Measurements from ENCODE around the gene PARD6B.
"Not testable (repeated sequence)": the region's sequence is repeated elsewhere in the genome, so short reads cannot be mapped to it uniquely, and the experiment has no call there.

The PARD6B gene

DNA sequence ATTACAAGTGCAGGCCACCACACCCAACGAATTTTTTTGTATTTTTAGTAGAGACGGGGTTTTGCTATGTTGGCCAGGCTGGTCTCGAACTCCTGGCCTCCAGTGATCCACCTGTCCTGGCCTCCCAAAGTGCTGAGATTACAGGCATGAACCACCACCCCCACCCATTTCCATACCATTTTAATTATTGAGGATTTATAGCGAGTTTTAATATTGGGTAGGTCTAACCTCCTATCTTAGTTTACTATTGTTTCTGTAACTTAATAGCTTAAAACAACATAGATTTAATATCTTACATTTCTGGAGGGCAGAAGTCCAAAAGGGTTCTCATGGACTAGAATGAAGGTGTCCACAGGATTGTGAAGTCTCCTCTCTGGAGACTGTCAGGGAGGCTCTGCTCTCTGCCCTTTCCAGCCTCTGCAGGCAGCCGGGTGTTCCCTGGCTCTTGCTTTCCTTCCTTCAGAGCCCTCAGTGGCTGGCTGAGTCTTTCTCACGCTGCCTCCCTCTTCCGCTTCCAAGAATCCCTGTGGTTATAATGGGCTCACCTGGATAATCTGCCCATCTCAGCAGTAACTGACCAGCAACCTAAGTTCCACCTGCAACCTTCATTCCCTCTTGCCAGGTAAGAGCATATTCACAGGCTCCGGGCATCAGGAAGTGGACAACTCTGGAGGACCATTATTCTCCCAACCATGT is 44.9 kb downstream of the PARD6B start:
- DNase-seq = no peak

DNA sequence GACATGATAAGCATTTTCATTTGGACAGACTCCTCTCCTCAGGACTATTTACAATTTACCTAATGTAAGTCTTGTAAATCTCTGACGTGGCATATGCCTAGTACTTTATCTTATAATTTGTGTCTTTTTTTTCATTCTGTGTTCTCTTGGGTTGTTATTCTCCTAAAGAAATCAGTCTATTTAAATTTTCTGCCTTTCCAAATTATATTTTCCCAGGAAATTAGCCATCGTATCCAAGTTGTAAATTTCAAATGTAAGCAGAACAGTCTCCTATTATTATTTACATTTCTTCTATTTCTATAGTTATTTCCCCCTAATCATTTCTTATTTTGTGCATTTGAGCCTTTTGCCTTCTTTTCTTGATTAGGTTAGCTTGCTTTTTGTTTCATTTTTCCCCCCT is 46.0 kb downstream of the PARD6B start:
- no peak for DNase-seq

GRCh38 chr20:50778994-50779393 is 47.6 kb downstream of the PARD6B start:
- DNase-seq = not testable (repeated sequence)

GRCh38 chr20:50783390-50783789 is 52.0 kb downstream of the PARD6B start:
- DNase-seq = no peak

DNA sequence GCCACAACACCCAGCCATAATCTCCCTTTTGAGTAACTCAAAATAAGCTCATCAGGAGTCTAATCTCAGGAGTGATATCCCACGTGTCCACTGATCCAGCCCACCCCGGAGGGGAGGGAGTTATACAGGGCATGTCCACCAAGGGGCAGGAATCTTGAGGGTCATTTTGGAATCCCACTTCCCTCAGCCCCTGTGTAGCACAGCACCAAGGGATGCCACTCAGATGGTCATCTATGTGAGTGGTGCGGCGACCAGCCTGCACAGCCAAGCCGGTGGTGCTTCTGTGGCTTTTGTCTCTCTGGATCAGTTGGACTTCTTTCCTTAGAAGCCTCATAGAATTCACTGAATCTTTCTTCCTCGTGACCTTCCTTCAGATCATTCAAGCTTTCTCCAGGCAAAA is 52.5 kb downstream of the PARD6B start:
- DNase-seq = no peak

GRCh38 chr20:50784464-50784863 is 53.1 kb downstream of the PARD6B start:
- no peak for DNase-seq

DNA sequence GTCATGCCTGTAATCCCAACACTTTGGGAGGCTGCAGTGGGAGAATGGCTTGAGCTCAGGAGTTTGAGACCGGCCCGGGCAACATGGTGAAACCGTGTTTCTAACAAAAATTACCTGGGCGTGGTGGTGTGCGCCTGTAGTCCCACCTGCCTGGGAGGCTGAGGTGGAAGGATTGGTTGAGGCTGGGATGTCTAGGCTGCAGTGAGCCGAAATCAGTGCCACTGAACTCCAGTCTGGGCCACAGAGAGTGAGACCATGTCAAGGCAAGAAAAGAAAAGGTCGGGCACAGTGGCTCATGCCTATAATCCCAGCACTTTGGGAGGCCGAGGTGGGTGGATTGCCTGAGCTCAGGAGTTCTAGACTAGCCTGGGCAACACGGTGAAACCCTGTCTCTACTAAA is 55.3 kb downstream of the PARD6B start:
- DNase-seq = no peak

DNA sequence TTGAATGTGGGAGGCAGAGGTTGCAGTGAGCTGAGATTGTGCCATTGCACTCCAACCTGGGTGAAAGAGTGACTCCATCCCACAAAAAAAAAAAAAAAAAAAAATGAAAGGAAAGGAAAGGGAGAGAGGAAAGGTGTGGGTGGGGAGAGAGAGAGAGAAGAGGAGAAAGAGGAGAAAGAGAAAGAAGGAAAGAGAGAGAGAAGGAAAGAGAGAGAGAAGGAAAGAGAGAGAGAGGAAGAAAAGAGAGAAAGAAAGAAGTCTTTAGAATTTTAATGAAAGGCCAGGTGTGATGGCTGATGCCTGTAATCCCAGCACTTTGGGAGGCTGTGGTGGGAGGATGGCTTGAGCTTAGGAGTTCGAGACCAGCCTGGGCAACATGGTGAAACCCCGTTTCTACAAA is 55.8 kb downstream of the PARD6B start:
- no peak for DNase-seq

DNA sequence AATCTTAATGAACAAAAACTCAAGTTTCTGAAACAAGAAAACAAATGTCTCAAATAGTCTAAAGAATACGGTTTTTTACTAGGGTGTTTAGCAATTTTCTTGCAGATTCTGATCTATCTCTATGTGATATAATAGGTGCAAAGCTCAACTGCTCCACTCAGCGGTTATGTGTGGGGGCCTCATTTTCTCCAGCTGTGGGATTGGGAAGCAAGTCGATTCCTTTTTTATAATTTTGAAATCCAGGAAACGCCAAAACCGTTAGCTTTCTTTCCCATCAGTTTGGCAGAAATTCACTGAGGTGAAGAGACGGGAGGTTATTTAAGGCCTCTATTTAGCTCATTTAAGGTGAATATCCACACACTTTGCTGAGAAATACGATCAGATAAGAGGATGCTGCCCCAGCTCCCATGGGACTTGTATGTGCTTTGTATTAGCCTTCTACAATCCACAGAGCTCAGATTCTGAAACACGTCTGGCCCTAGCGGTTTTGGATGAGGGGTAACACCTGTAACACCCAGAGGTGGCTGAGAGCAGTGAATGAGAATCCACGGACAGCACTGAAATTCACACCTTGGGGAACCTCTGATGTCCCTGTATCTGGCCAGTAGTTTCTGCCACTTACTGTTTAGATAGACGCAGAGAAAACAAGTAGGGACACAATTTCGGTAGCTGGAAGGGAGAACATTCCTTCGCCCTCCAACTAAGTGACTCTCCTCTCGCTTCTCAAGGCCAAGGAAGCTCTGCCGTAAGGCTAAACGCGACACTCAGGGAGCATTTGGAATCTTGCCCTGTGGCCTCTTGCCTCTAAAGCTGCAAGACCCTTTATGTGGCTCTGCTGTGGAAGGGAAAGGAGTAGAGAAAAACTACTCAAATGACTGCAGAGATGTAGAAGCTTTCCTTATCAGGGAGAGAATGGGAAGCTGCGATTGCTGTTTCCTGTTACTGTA is 56.9 kb downstream of the PARD6B start:
- no peak for DNase-seq

- DNase-seq = no peak
Measured at GRCh38 chr20:50789968-50790650, 58.7 kb downstream of the PARD6B start.

DNA sequence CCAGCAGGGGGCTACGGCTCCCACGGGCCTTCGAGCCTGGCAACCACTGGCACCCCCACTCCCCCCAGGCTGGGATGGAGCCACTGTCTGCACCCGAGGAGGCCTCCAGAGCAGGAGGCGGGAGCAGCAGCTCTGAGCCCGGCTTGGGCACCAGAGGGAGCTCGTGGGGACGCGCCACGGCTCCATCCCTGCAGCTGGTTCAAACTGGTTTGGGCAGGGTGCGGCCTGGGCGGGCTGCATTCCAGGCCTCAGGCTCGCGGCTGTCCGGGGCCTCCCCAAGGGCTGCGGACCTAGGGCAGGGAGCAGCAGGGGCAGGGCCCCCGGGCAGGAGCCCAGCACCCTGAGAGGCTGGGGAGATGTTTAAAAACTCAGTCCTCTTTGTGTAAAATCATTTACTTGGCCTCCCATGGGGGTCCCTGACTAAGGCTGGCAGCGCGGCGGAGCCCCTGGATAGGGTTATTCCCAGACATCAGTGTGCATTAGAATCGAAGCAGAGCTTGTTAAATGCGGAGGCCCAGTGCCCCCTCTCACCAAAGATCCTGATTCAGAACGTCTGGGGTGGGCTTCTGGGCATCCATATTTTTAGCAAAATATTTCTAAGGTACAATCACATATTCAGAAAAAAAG is 59.4 kb downstream of the PARD6B start:
- DNase-seq = peak; percentile 68

DNA sequence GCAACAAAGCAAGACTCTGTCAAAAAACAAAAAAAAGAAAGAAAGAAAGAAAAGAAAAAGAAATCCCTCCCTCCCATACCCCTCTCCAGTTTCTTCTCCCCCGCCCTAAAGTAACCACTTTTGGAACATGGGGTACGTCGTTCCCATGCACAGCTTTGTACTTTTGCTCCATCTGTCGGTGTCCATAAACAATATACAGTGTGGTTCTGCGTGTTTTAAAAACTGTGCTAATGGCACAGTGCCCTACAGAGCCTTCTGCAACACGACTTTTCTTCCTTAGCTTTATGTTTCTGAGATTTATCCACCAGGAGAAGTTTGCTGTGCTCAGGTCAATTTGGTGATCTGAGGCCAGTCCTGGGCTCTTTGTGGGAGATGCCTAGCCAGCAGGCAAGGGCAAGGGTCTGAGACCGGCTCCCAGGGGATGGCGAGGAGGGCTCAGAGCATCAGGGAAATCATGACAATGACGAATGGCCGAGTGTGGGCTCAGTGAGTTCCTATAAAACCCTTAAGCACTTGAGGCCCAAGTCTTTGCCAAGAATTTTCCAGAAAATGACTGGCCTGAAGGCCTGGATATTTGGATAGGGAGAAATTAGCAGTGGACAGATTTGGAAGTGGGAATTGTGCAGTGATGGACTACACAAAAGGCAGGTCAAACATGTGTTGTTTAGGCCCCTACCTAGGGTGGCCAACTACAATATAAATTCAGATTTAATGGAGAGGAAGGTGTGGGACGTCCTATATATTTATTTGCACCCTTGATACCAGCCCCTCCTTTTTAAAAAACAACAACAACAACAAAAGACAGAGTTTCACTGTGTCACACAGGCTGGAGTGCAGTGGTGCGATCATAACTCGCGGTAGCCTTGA is 61.6 kb downstream of the PARD6B start:
- DNase-seq = no peak

DNA sequence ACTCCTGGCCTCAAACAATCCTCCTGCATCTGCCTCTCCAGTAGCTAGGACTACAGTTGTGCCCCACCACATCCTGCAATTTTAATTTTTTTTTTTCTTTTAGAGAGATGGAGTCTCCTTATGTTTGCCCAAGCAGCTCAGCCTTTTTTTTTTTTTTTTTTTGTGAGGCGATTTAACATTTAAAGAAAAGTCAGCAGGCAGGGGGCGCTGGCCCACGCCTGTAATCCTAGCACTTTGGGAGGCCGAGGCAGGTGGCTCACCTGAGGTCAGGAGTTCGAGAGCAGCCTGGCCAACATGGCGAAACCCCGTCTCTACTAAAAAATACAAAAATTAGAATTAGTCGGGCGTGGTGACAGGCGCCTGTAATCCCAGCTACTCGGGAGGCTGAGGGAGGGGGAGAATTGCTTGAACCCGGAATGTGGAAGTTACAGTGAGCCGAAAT is 62.2 kb downstream of the PARD6B start:
- not testable (repeated sequence) for DNase-seq

GRCh38 chr20:50794181-50794845 is 62.9 kb downstream of the PARD6B start:
- DNase-seq = no peak

DNA sequence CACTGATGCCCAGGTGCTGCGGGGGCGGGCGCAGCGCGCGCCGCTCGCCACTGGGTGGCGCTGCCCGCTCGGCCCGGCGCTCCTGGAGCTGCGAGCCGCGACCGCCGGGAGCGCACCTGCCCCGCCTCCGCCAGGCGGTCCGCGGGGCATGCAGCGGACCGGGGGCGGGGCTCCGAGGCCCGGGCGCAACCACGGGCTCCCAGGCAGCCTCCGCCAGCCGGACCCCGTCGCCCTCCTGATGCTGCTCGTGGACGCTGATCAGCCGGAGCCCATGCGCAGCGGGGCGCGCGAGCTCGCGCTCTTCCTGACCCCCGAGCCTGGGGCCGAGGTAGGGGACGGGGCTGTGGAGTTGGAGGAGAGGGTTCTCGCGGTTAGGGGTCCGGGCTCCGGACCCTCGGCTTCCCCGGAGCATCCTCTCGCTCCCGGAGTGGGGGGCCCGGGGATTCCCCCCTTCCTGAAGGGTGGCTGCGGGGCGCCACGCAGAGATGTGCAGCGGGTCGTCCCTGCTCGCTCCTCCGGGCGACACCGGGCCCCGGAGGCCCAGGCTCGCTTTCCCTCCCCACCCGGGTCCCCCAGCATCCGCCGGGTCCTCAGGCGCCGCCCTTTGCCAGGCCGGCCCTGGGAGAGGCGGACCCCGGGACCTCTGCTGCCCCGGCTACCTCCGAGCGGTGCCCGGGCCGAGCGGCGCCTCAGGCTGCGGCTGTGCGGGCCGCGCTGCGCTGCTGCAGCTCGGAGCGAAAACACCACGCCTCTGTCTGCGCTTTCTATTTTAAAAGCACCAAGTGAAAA is 63.7 kb downstream of the PARD6B start, which contains the start of gene BCAS4:
TSS of gene BCAS4 (plus strand) at position 216 of the 789 bp plus-strand sequence. CDS start at position 239, 23 bp downstream.
- DNase-seq = peak; percentile 81

GRCh38 chr20:50797142-50797541 is 65.8 kb downstream of the PARD6B start:
- no peak for DNase-seq

DNA sequence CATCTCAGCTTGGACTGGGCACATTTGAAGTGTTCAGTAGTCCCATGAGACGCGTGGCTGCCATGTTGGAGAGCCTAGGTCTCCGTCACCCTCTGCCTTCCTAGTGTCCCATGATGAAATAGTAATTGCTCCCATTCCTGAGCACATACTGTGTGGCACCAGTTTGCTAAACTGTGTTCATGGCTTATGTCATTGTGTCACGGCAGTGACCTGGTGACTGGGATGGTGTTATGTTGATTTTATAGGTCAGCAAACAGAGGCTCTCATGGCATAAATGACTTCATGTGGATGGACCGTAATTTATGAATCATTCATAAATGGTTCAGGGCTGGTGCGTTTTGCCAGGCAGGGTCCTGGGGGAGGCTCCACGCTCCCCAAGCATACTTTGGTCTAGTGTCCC is 67.3 kb downstream of the PARD6B start:
- no peak for DNase-seq

GRCh38 chr20:50799176-50799889 is 68.0 kb downstream of the PARD6B start:
- no peak for DNase-seq

- no peak for DNase-seq
Measured at GRCh38 chr20:50799890-50800550, 68.6 kb downstream of the PARD6B start.
